HG03159 (cell line): ENCODE measurements around the gene NAP1L5.

ENCODE experiments used
- ATAC-seq: cut with Tn5 transposase; IDR thresholded peaks from one replicate; pipeline ENCODE4 v1.9.1; 2021; ENCODE audit warnings: mild to moderate bottlenecking, moderate library complexity; ENCODE audit not compliant: unreplicated experiment

The NAP1L5 gene

DNA sequence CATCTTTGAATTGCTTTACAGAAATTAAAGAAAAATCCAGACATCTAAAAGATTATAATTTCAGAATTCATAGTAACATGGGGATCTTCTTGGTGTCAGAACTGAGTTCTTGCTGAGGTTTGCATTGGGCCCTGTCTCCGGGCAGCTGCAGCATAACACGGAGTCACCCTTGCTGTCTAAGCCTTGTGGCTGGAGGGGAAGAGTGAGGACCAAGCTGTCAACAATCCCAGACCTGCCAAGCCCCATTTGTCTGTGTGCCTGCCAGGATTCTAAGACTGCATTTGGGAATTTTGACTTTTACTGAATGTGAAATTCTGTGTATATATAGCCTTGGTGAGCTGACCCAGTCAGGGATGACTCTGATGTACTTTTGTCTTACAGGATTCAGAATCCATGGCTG, 25.2 kb upstream of the NAP1L5 start:
- ATAC-seq, result no peak

DNA sequence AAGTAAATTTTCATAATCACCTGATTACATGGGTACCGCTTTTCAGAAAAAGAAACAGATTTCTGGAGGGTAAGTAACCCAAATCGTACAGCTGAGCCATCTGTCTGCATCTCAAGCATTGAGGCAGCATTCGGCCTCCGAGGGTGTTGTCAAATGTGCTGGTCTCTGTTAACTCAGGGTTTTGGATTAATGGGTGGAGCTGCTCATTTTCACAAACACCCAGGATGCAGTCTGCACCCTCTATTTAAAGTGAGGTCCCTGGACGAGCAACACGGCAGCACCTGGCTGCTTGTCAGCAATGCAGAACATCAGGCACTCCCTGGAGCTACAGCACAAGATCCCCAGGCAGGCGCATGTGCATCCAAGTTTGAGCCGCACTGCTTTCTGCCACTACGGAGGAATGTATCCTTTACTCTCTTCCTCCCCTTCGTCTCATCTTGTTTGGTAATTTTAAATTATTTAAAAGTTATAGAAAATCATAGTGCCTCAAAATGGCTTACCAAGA, 24.7 kb upstream of the NAP1L5 start:
- ATAC-seq, result no peak

- ATAC-seq, result no peak
These were observed 23.1 kb upstream of the NAP1L5 start for GRCh38 chr4:88720451-88721428.

DNA sequence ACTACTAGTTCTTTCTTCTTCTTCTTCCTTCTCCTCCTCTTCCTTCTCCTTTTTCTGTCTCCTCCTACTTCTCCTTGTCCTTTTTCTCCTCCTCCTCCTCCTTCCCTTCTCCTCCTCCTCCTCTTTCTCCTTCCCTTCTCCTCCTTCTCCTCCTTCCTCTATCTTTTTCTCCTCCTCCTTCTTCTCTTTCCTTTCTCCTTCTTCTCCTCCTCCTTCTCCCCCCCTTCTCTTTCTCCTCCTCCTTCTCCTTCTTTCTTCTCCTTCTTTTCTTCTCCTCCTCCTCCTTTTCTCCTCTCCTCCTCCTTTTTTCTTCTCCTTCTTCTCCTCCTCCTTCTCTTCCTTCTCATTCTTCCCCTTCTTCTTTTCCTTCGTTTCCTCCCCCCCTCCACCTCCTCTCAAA, 21.8 kb upstream of the NAP1L5 start:
- no peak for ATAC-seq

- ATAC-seq, result no peak
These were observed 20.5 kb upstream of the NAP1L5 start for GRCh38 chr4:88718098-88718497.

DNA sequence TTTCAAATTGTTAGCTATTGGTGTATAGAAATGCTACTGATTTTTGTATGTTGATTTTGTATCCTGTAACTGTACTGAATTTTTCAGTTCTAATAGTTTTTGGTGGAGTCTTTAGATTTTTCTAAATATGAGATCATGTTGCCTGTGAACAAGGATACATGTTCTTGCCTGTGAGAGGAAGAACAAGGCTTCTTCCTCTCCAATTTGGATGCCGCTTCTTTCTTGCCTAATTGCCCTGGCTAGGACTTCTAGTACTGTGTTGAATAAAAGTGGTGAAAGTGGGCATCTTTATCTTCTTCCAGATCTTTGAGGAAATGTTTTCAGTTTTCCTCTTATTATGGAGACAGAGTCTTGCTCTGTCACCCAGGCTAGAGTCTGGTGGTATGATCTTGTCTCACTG, 16.2 kb upstream of the NAP1L5 start:
- no peak for ATAC-seq

GRCh38 chr4:88709989-88710388, 12.4 kb upstream of the NAP1L5 start:
- ATAC-seq, result no peak

GRCh38 chr4:88706574-88706973, 8.9 kb upstream of the NAP1L5 start:
- no peak for ATAC-seq

- no peak for ATAC-seq
These were observed 8.3 kb upstream of the NAP1L5 start for GRCh38 chr4:88705805-88706492.

GRCh38 chr4:88705223-88705622, 7.6 kb upstream of the NAP1L5 start:
- no peak for ATAC-seq

DNA sequence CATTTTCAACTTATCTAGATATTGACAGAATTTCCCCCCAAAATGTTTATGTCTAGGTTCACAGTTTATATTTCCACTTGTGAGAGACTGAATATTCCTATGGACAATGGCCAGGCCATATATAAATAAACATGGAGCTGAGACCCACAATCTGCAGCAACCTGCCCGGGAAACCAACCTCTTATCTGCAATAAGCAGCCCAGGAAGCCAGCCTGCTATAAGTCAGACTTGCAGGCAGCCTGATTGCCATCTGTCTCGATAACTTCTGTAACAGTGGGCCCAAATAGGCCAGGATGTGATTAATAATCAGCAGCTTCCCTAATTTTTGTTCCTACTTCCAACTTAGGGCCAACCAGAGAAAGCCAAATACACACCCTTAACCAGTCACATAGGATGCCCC, 5.2 kb upstream of the NAP1L5 start:
- ATAC-seq, result no peak

DNA sequence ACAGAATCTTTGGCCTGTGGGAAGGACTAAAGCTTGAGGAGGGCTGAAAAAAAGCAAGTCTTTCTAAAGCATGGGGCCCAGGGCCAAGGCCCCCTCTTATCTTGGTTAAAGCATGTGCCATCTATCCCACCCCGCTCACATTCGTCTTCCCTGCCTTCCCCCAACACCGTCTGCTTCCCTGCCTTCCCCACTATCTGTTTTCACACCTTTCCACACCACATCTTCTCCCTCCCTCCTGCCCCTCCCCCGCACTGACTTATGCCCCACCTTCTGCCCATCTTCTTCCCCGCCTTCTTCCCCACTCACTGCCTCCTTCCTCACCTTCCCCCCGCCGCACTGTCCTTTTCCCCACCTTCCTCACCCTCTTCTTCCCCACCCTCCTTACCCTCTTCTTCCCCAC, 890 bp upstream of the NAP1L5 start:
- no peak for ATAC-seq

GRCh38 chr4:88697141-88697540, 488 bp downstream of the NAP1L5 start:
- ATAC-seq, result no peak

GRCh38 chr4:88696630-88697029, 999 bp downstream of the NAP1L5 start:
- no peak for ATAC-seq

DNA sequence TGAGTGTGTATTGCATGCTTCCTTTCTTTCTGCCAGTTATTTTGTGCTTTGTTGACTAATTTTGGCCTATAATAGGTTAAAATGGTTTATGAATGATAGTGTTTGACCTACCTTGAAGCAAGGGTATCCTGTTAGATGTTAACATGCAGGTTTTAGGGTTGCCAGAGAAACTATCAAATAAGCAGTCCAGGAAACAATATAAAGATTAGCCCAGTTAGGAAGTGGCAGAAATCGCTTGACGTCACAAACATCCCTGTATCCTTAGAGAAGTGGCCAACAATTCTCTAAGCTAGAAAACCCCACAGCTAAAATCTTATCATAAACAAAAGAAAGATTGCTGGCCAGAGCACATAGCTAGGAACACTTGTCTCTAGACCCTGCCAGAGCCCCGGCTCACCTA, 3.8 kb downstream of the NAP1L5 start:
- ATAC-seq, result no peak

- no peak for ATAC-seq
These were observed 7.3 kb downstream of the NAP1L5 start for GRCh38 chr4:88690355-88690754.

- no peak for ATAC-seq
These were observed 16.4 kb downstream of the NAP1L5 start for GRCh38 chr4:88681209-88681608.

DNA sequence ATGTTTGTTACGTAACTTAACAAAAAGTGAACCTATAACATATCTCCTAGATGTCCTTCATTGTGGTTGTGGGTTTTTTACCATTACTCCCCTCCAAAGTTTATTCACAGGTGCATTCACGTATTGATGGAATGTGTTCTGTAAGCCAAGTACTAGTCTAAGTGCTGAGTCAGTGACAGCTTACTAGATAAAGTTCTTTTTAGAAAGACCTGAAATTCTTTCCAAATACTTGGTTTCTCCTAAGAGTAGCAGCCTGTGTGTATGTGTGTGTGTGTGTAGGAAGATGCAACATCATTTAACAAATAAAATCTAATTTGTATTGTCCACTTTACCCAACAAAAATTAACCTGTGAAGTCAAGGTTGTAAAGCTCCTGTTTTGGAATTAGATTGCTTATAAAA, 22.1 kb downstream of the NAP1L5 start:
- no peak for ATAC-seq

DNA sequence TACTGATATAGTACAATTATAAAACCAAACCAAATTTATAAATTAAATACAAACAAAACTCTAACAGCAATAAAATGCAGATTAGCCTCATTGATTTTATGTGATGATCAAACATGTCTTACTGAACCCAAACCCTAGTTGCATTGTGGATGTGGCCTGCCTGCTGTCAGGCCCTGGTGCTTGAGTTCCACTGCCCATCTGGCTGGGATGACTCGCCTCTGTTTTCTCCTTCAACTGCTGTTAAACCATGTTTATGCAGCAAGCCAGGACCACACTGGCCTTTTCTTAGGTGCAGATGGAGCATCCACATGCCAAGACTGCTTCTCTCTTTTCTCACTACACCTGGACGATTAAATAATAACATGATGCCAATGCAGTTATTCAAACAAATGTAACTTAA, 22.6 kb downstream of the NAP1L5 start:
- no peak for ATAC-seq

- no peak for ATAC-seq
These were observed 23.1 kb downstream of the NAP1L5 start for GRCh38 chr4:88674565-88674964.

- no peak for ATAC-seq
These were observed 23.7 kb downstream of the NAP1L5 start for GRCh38 chr4:88673886-88674285.

GRCh38 chr4:88672987-88673386, 24.6 kb downstream of the NAP1L5 start:
- ATAC-seq, result peak; percentile 79
